Transverse colon (tissue), 4 donors: ENCODE measurements around the gene FAM210A. TPM values are rescaled to one million over a fixed set of nuclear protein-coding genes. Genes with fewer than 3 reads are reported as not detected.

Experiments used
- DNase-seq: peaks from one replicate; pipeline ENCODE4 v3.0.0-alpha.2; 2019
- H3K27ac ChIP-seq, 4 donors: fragments of 200-600 bp; sonication (generic); 2 replicates each; pipeline ENCODE4 v1.5.1; 2016 to 2018; ENCODE audit warnings: inconsistent platforms in 4 of 4
- H3K27me3 ChIP-seq: fragments of 200-600 bp; sonication (generic); 2 replicates; pipeline ENCODE4 v1.5.1; 2017; ENCODE audit warnings: inconsistent platforms
- H3K36me3 ChIP-seq, 4 donors: fragments of 200-600 bp; sonication (generic); 2 replicates each; pipeline ENCODE4 v1.5.1; 2017 to 2019; ENCODE audit warnings: inconsistent platforms in 4 of 4
- H3K4me1 ChIP-seq, 4 donors: fragments of 200-600 bp; sonication (generic); 2 replicates each; pipeline ENCODE4 v1.5.1; 2017 to 2020; ENCODE audit warnings: inconsistent platforms in 4 of 4
- H3K4me3 ChIP-seq, 4 donors: fragments of 200-600 bp; sonication (generic); 1 replicate in 1 of 4; 2 replicates in 3 of 4; pipeline versions ENCODE4 v1.5.1 to v1.6.1; 2017 to 2019; ENCODE audit warnings: inconsistent platforms in 4 of 4
- H3K9me3 ChIP-seq, 2 donors: fragments of 200-600 bp; sonication (generic); 2 replicates each; pipeline ENCODE4 v1.5.1; 2017 to 2019; ENCODE audit warnings: inconsistent platforms in 2 of 2
- CTCF ChIP-seq, 5 experiments: fragments of 200-600 bp in 3 of 5; fragments of 450-650 bp in 2 of 5; sonication (generic) in 3 of 5; IDR thresholded peaks; 1 replicate in 2 of 5; 2 replicates in 3 of 5; pipeline ENCODE4 v1.5.1; 2016 to 2017; ENCODE audit warnings: antibody characterized with exemption in 5 of 5, inconsistent platforms in 3 of 5, mild to moderate bottlenecking in 2 of 5, moderate library complexity in 1 of 5
- EP300 ChIP-seq: sonication (generic); formaldehyde crosslinking; IDR thresholded peaks from one replicate; pipeline ENCODE4 v1.6.1; 2017; ENCODE audit warnings: antibody characterized with exemption, low read depth
- POLR2A ChIP-seq: fragments of 450-650 bp; IDR thresholded peaks from one replicate; pipeline ENCODE4 v1.6.1; 2016; ENCODE audit warnings: antibody characterized with exemption, mild to moderate bottlenecking, moderate library complexity
- POLR2AphosphoS5 ChIP-seq, 3 donors: sonication (generic); formaldehyde crosslinking; IDR thresholded peaks; one replicate each; pipeline ENCODE4 v1.6.1; 2016; ENCODE audit warnings: antibody characterized with exemption in 3 of 3
- WGBS, 2 donors: methylation state at CpG; one replicate each; pipeline ENCODE4 v1.1.5; 2018; ENCODE audit warnings: low coverage in 1 of 2; 5-methylcytosine and 5-hydroxymethylcytosine counted together
- in situ Hi-C, 4 donors: fragments of 200-750 bp; cut with MboI; loops; one replicate each; pipeline versions ENCODE4 v1.15.0 to v1.15.1; 2017; ENCODE audit warnings: low sequenced_read_pairs in 3 of 4, low pct_ligation_motif_present in 1 of 4, low pct_unique_long_range_greater_than_20kb in 1 of 4
- intact Hi-C: fragments of 100-400 bp; cut with DNase I; formaldehyde crosslinking; loops from one replicate; pipeline ENCODE4 v1.15.1; 2023; ENCODE audit warnings: low total_unique reads
- total RNA-seq, 4 donors: library from RNA; depleted of rRNA; stranded (reverse); fragments of >200 nt; gene quantifications; one replicate each; pipeline ENCODE4 v1.1.0, GENCODE V29; 2016

Gene FAM210A
- total RNA-seq, 4 donors from 2014 or later, result 0.80 to 12.2 (median 10.2) TPM

- WGBS, 2 donors, result 80 to 83% methylated on average over 2 to 15 of the region's 16 CpGs
- H3K27ac ChIP-seq, result no peak overlapping the region
- no peak for DNase-seq
- H3K4me3 ChIP-seq, result no peak overlapping the region
- in situ Hi-C loops (loop anchor here in 3 of 4 donors (25.0 kb wide), 2 partner anchors 431 to 531 kb away; partner anchors contain the start of gene LDLRAD4 (in 2 of the 3)), intact Hi-C loops (no loop called here)
- H3K4me1 ChIP-seq, result no peaks in the 10 kb centered on the region
- TF ChIP-seq EP300, result no peak
- TF ChIP-seq CTCF (IDR thresholded peaks at IDR 0.05), result no peak
- TF ChIP-seq POLR2AphosphoS5 (IDR thresholded peaks at IDR 0.05), result no peak
- TF ChIP-seq POLR2A, result no peak
- no peaks in the 10 kb centered on the region for H3K9me3 ChIP-seq
- peaks cover 0 to 7% (median 0%) of the 10 kb centered on the region in 4 donors for H3K36me3 ChIP-seq
- H3K27me3 ChIP-seq, result no peaks in the 10 kb centered on the region
Observed at GRCh38 chr18:13643261-13643751, 83.1 kb downstream of the FAM210A start.

GRCh38 chr18:13642440-13642827 is 83.9 kb downstream of the FAM210A start:
- H3K27me3 ChIP-seq, result no peaks in the 10 kb centered on the region
- in situ Hi-C loops (loop anchor here in 3 of 4 donors (25.0 kb wide), 2 partner anchors 430 to 530 kb away; partner anchors contain the start of gene LDLRAD4 (in 2 of the 3)), intact Hi-C loops (no loop called here)
- TF ChIP-seq EP300 (no peak), POLR2AphosphoS5 (IDR thresholded peaks at IDR 0.05) (no peak), POLR2A (no peak), CTCF (IDR thresholded peaks at IDR 0.05) (no peak)
- WGBS, 2 donors, result 92% methylated on average over 15 of the region's 15 CpGs; no CpG with 5 or more reads in 1 of the 2 donors
- H3K36me3 ChIP-seq, result peaks cover 0 to 7% (median 0%) of the 10 kb centered on the region in 4 donors
- no peaks in the 10 kb centered on the region for H3K4me1 ChIP-seq
- DNase-seq, result no peak
- no peak overlapping the region for H3K4me3 ChIP-seq
- H3K9me3 ChIP-seq, result no peaks in the 10 kb centered on the region
- no peak overlapping the region for H3K27ac ChIP-seq

GRCh38 chr18:13641551-13642439 is 84.6 kb downstream of the FAM210A start:
- Histone ChIP-seq H3K4me3 (peak overlapping the region in 3 of 4 donors; percentile 19 to 42 (median 23)), H3K4me1 (no peaks in the 10 kb centered on the region), H3K36me3 (peaks cover 0 to 7% (median 0%) of the 10 kb centered on the region in 4 donors), H3K27me3 (no peaks in the 10 kb centered on the region), H3K9me3 (no peaks in the 10 kb centered on the region), H3K27ac (peak overlapping the region; percentile 11 to 45 (median 26))
- no peak for DNase-seq
- intact Hi-C loops, result no loop called here
- in situ Hi-C loops, result loop anchor here in 3 of 4 donors (25.0 kb wide), 2 partner anchors 429 to 529 kb away; partner anchors contain the start of gene LDLRAD4 (in 2 of the 3)
- WGBS, 2 donors, result 75 to 83% methylated on average over 1 to 65 of the region's 84 CpGs
- TF ChIP-seq EP300 (no peak), POLR2AphosphoS5 (IDR thresholded peaks at IDR 0.05) (no peak), CTCF (IDR thresholded peaks at IDR 0.05) (no peak), POLR2A (no peak)

GRCh38 chr18:13640266-13640860 is 86.0 kb downstream of the FAM210A start:
- 76 to 84% methylated on average over 5 to 10 of the region's 10 CpGs for WGBS, 2 donors
- intact Hi-C loops (no loop called here), in situ Hi-C loops (loop anchor here in 3 of 4 donors (25.0 kb wide), 2 partner anchors 428 to 528 kb away; partner anchors contain the start of gene LDLRAD4 (in 2 of the 3))
- H3K4me3 ChIP-seq, result no peak overlapping the region
- no peak for DNase-seq
- no peaks in the 10 kb centered on the region for H3K9me3 ChIP-seq
- TF ChIP-seq CTCF (IDR thresholded peaks at IDR 0.05), result no peak
- TF ChIP-seq EP300, result no peak
- TF ChIP-seq POLR2AphosphoS5 (IDR thresholded peaks at IDR 0.05), result no peak
- no peak for TF ChIP-seq POLR2A
- H3K4me1 ChIP-seq, result no peaks in the 10 kb centered on the region
- H3K27ac ChIP-seq, result no peak overlapping the region
- H3K36me3 ChIP-seq, result peaks cover 0 to 4% (median 0%) of the 10 kb centered on the region in 4 donors
- no peaks in the 10 kb centered on the region for H3K27me3 ChIP-seq
